Caco-2 (cell line): ENCODE measurements around the gene GLB1L. TPM values are rescaled to one million over a fixed set of nuclear protein-coding genes. Genes with fewer than 3 reads are reported as not detected.
"Not testable (repeated sequence)": the region's sequence is repeated elsewhere in the genome, so short reads cannot be mapped to it uniquely, and the experiment has no call there.

Source experiments
- BruUV-seq: library from RNA; stranded (reverse); fragments of 400-500 nt; replicated peaks from 2 replicates; lab custom pipeline; 2021; lab: Mats Ljungman, UMichigan
- CTCF ChIA-PET: fragments of 300-600 bp; sonication (Branson Sonifier 250); formaldehyde crosslinking; loops from one replicate; lab custom pipeline; 2022; ENCODE audit warnings: antibody characterized with exemption; lab: Charles Lee
- POLR2A ChIA-PET: fragments of 300-600 bp; sonication (Branson Sonifier 250); formaldehyde crosslinking; loops from one replicate; lab custom pipeline; 2022; ENCODE audit warnings: antibody characterized with exemption; lab: Charles Lee
- DNase-seq, 2 experiments: peaks; one replicate each; pipeline versions ENCODE4 v3.0.0 to v3.0.0-alpha.2; 2020 to 2022
- H3K27me3 ChIP-seq: replicated peaks from 2 replicates; pipeline ENCODE4 v1.6.0; 2011; ENCODE audit warnings: low read length; ENCODE audit not compliant: control insufficient read depth, insufficient read depth
- H3K36me3 ChIP-seq: 2 replicates; pipeline ENCODE4 v1.5.1; 2011; ENCODE audit warnings: low read length; ENCODE audit not compliant: control insufficient read depth, insufficient read depth
- H3K4me1 ChIP-seq: fragments of 250-450 bp; sonication (Bioruptor Pico); 2 replicates; pipeline ENCODE4 v1.5.1; 2020; ENCODE audit warnings: mild to moderate bottlenecking
- H3K4me3 ChIP-seq: 2 replicates; pipeline ENCODE4 v1.5.1; 2011; ENCODE audit warnings: low read depth, mild to moderate bottlenecking, control low read depth, low read length
- H3K9me3 ChIP-seq: fragments of 250-450 bp; sonication (Bioruptor Pico); 2 replicates; pipeline ENCODE4 v1.5.1; 2020; ENCODE audit warnings: mild to moderate bottlenecking, moderate library complexity
- H3K27ac Mint-ChIP-seq: one replicate; pipeline ENCODE4 v1.8.0; 2022; ENCODE audit warnings: mixed read lengths; ENCODE audit not compliant: unreplicated experiment
- H3K27me3 Mint-ChIP-seq: one replicate; pipeline ENCODE4 v1.8.0; 2022; ENCODE audit warnings: mixed read lengths; ENCODE audit not compliant: insufficient read depth, unreplicated experiment
- H3K36me3 Mint-ChIP-seq: one replicate; pipeline ENCODE4 v1.8.0; 2022; ENCODE audit warnings: mild to moderate bottlenecking, mixed read lengths; ENCODE audit not compliant: insufficient read depth, unreplicated experiment
- H3K4me1 Mint-ChIP-seq: one replicate; pipeline ENCODE4 v1.8.0; 2022; ENCODE audit warnings: low read depth, mixed read lengths; ENCODE audit not compliant: unreplicated experiment
- H3K4me3 Mint-ChIP-seq: one replicate; pipeline ENCODE4 v1.8.0; 2022; ENCODE audit warnings: mild to moderate bottlenecking, moderate library complexity, mixed read lengths; ENCODE audit not compliant: unreplicated experiment
- H3K9me3 Mint-ChIP-seq: one replicate; pipeline ENCODE4 v1.8.0; 2022; ENCODE audit warnings: mixed read lengths; ENCODE audit not compliant: unreplicated experiment
- CTCF ChIP-seq, 2 experiments: fragments of 200-600 bp in 1 of 2; IDR thresholded peaks; 1 replicate in 1 of 2; 2 replicates in 1 of 2; pipeline versions ENCODE4 v1.5.1 to v1.8.0; 2011 to 2022; ENCODE audit warnings: antibody characterized with exemption in 1 of 2, control low read depth in 1 of 2, inconsistent platforms in 1 of 2, low read depth in 1 of 2, low read length in 1 of 2, mild to moderate bottlenecking in 1 of 2, moderate library complexity in 1 of 2; ENCODE audit not compliant: insufficient read depth in 1 of 2, severe bottlenecking in 1 of 2, unreplicated experiment in 1 of 2
- intact Hi-C: fragments of 100-400 bp; cut with micrococcal nuclease; formaldehyde crosslinking; loops from one replicate; pipeline ENCODE4 v1.10.0; 2022; ENCODE audit not compliant: unreplicated experiment
- total RNA-seq: library from RNA; stranded (reverse); gene quantifications from 2 replicates; pipeline ENCODE4 v1.2.3, GENCODE V29; 2022

GLB1L gene
- total RNA-seq, 1 experiment from 2014 or later: 3.3 TPM

GRCh38 chr2:219266886-219267285 is 21.6 kb upstream of the GLB1L start:
- no peaks in the 10 kb centered on the region for H3K27me3 Mint-ChIP-seq
- H3K4me1 Mint-ChIP-seq: peaks cover 5% of the 10 kb centered on the region
- H3K4me3 Mint-ChIP-seq: no peak overlapping the region
- no TSS peak for BruUV-seq
- Histone ChIP-seq H3K9me3 (no peaks in the 10 kb centered on the region), H3K27me3 (no peaks in the 10 kb centered on the region), H3K4me1 (peaks cover 7% of the 10 kb centered on the region), H3K4me3 (no peak overlapping the region), H3K36me3 (no peaks in the 10 kb centered on the region)
- DNase-seq: no peak
- intact Hi-C loops: no loop called here
- peaks cover 3% of the 10 kb centered on the region for H3K36me3 Mint-ChIP-seq
- no peak overlapping the region for H3K27ac Mint-ChIP-seq
- no peak for TF ChIP-seq CTCF (IDR thresholded peaks at IDR 0.05; ENCODE audit: insufficient read depth in 1 of 2, low read depth in 1 of 2, low read length in 1 of 2, severe bottlenecking in 1 of 2, unreplicated experiment in 1 of 2)
- ChIA-PET POLR2A (no interaction called here), CTCF (no interaction called here)
- H3K9me3 Mint-ChIP-seq: no peaks in the 10 kb centered on the region

GRCh38 chr2:219266232-219266631 is 21.0 kb upstream of the GLB1L start:
- peaks cover 4% of the 10 kb centered on the region for H3K27me3 Mint-ChIP-seq
- TF ChIP-seq CTCF (IDR thresholded peaks at IDR 0.05; ENCODE audit: insufficient read depth in 1 of 2, low read depth in 1 of 2, low read length in 1 of 2, severe bottlenecking in 1 of 2, unreplicated experiment in 1 of 2): no peak
- POLR2A ChIA-PET: no interaction called here
- no peak overlapping the region for H3K27ac Mint-ChIP-seq
- DNase-seq: no peak
- H3K9me3 ChIP-seq: no peaks in the 10 kb centered on the region
- no peaks in the 10 kb centered on the region for H3K27me3 ChIP-seq
- peaks cover 5% of the 10 kb centered on the region for H3K4me1 Mint-ChIP-seq
- peaks cover 7% of the 10 kb centered on the region for H3K4me1 ChIP-seq
- H3K9me3 Mint-ChIP-seq: no peaks in the 10 kb centered on the region
- CTCF ChIA-PET: no interaction called here
- H3K36me3 Mint-ChIP-seq: no peaks in the 10 kb centered on the region
- no TSS peak for BruUV-seq
- intact Hi-C loops: no loop called here
- H3K4me3 Mint-ChIP-seq: no peak overlapping the region
- no peaks in the 10 kb centered on the region for H3K36me3 ChIP-seq
- no peak overlapping the region for H3K4me3 ChIP-seq

- H3K9me3 Mint-ChIP-seq: no peaks in the 10 kb centered on the region
- H3K4me3 Mint-ChIP-seq: no peak overlapping the region
- no peak for TF ChIP-seq CTCF (IDR thresholded peaks at IDR 0.05; ENCODE audit: insufficient read depth in 1 of 2, low read depth in 1 of 2, low read length in 1 of 2, severe bottlenecking in 1 of 2, unreplicated experiment in 1 of 2)
- Histone ChIP-seq H3K36me3 (no peaks in the 10 kb centered on the region), H3K27me3 (no peaks in the 10 kb centered on the region), H3K4me3 (no peak overlapping the region), H3K4me1 (no peaks in the 10 kb centered on the region), H3K9me3 (no peaks in the 10 kb centered on the region)
- no peaks in the 10 kb centered on the region for H3K4me1 Mint-ChIP-seq
- POLR2A ChIA-PET: interaction anchor here (0.8 kb wide), 1 partner anchor 13 kb away, joined by 3 read pairs; no protein-coding TSS in a partner anchor
- no peak overlapping the region for H3K27ac Mint-ChIP-seq
- H3K36me3 Mint-ChIP-seq: no peaks in the 10 kb centered on the region
- DNase-seq: no peak
- intact Hi-C loops: no loop called here
- CTCF ChIA-PET: interaction anchor here (0.5 to 2.0 kb wide), 2 partner anchors 34 to 66 kb away, joined by 3 to 8 read pairs; no protein-coding TSS in a partner anchor
- BruUV-seq: no TSS peak
- peaks cover 13% of the 10 kb centered on the region for H3K27me3 Mint-ChIP-seq
These were observed 16.0 kb upstream of the GLB1L start for GRCh38 chr2:219261024-219261855.

GRCh38 chr2:219258942-219259341 is 13.7 kb upstream of the GLB1L start:
- H3K9me3 Mint-ChIP-seq, DNase-seq, H3K4me1 ChIP-seq, H3K27ac Mint-ChIP-seq, H3K4me3 ChIP-seq, H3K27me3 ChIP-seq, H3K36me3 ChIP-seq, BruUV-seq, H3K36me3 Mint-ChIP-seq, H3K4me1 Mint-ChIP-seq, H3K4me3 Mint-ChIP-seq, CTCF ChIA-PET, intact Hi-C loops, H3K9me3 ChIP-seq: not testable (repeated sequence)
- POLR2A ChIA-PET: interaction anchor here (0.6 kb wide), 1 partner anchor 52 kb away, joined by 4 read pairs; no protein-coding TSS in a partner anchor
- peaks cover 16% of the 10 kb centered on the region for H3K27me3 Mint-ChIP-seq
